BLaER1 treated with 17β-estradiol and CSF1 and Interleukin-3, amounts not matched to agents 10 nM and 100 nM (cell line): ENCODE results near the gene SEC14L5.

Experiments used
- H3K27ac ChIP-seq, 11 experiments: shearing (Covaris generic); formaldehyde crosslinking; 2 replicates each; pipeline ENCODE4 v1.8.1; 2022
- H3K27me3 ChIP-seq, 11 experiments: shearing (Covaris generic); formaldehyde crosslinking; 2 replicates each; pipeline ENCODE4 v1.8.1; 2022
- H3K36me3 ChIP-seq, 11 experiments: shearing (Covaris generic); formaldehyde crosslinking; 2 replicates each; pipeline ENCODE4 v1.8.1; 2022
- H3K4me1 ChIP-seq, 10 experiments: shearing (Covaris generic); formaldehyde crosslinking; 2 replicates each; pipeline ENCODE4 v1.8.1; 2022
- H3K4me2 ChIP-seq, 11 experiments: shearing (Covaris generic); formaldehyde crosslinking; 2 replicates each; pipeline ENCODE4 v1.8.1; 2022
- H3K4me3 ChIP-seq, 10 experiments: shearing (Covaris generic); formaldehyde crosslinking; 2 replicates each; pipeline ENCODE4 v1.8.1; 2022
- H3K9ac ChIP-seq, 11 experiments: shearing (Covaris generic); formaldehyde crosslinking; 2 replicates each; pipeline ENCODE4 v1.8.1; 2022
- H3K9me3 ChIP-seq, 11 experiments: shearing (Covaris generic); formaldehyde crosslinking; replicated peaks in 1 of 11; 2 replicates each; pipeline ENCODE4 v1.8.1; 2022
- H4K20me1 ChIP-seq, 11 experiments: shearing (Covaris generic); formaldehyde crosslinking; 2 replicates each; pipeline ENCODE4 v1.8.1; 2022
- Cebpa-rat ChIP-seq, 11 experiments: shearing (Covaris generic); IDR thresholded peaks; 2 replicates each; pipeline ENCODE4 v1.8.1; 2022

Gene SEC14L5

DNA sequence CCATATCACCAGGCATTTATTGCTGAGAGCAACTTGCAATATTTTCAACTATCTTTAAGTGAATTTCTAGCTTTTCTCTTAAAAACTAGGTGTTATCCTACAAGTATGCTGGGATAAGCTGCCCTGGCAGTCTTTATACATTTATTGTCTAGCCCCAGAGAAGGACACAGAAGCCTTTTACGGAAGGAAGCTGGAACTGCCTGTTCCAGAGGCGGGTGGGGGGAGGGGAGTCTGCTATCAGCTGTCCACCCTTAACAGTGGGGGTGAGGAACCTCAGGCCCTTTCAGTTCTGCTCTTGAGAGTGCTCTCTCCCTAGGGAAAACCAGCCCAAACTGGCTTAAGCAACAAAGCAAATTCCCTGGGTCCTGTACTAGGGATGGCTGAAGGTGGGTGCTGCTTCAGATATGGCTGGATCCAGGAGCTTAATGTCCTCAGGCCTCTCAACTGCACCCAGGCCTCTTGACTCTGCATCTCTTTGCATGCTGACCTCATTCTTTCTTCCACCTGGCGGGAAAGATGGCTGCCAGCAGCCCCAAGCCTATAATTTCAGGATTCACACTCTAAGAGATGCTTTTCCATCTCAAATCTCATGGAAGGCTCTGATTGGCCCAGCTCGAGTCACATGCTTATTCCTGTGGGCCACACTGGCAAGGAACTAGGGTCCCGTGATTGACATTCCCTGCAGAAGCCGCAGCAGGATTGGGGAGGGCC is 59.0 kb downstream of the SEC14L5 start:
- Histone ChIP-seq H3K36me3 (no peaks in the 10 kb centered on the region), H3K27ac (no peak overlapping the region), H4K20me1 (no peaks in the 10 kb centered on the region; a peak in 1 of 22 replicates), H3K4me1 (peaks cover 7 to 17% (median 11%) of the 10 kb centered on the region in 10 experiments; a peak in 17 of 20 replicates), H3K4me3 (no peak overlapping the region), H3K27me3 (no peaks in the 10 kb centered on the region), H3K4me2 (no peak overlapping the region), H3K9ac (no peak overlapping the region), H3K9me3 (no peaks in the 10 kb centered on the region)
- TF ChIP-seq Cebpa-rat (IDR thresholded peaks at IDR 0.05), result no peak

DNA sequence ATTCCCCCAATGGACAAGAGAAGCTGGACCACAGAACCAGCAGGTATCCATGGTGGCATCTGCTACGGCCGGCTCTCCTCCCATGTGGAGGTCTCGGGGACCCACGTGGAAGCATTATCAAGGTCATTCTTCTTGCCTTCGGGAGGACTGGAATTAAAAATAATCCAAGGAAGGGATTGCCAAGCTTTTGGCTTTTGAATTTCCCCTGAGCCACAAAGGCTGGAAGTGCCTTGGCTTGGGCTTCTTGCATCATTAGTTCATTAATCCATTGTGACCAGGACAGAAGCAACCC is 59.5 kb downstream of the SEC14L5 start:
- Histone ChIP-seq H3K9me3 (no peaks in the 10 kb centered on the region), H3K27me3 (no peaks in the 10 kb centered on the region), H3K4me3 (no peak overlapping the region), H3K4me1 (peaks cover 7 to 17% (median 11%) of the 10 kb centered on the region in 10 experiments; a peak in 17 of 20 replicates), H4K20me1 (no peaks in the 10 kb centered on the region; a peak in 1 of 22 replicates), H3K4me2 (no peak overlapping the region), H3K36me3 (no peaks in the 10 kb centered on the region), H3K27ac (no peak overlapping the region), H3K9ac (no peak overlapping the region)
- TF ChIP-seq Cebpa-rat (IDR thresholded peaks at IDR 0.05), result no peak

DNA sequence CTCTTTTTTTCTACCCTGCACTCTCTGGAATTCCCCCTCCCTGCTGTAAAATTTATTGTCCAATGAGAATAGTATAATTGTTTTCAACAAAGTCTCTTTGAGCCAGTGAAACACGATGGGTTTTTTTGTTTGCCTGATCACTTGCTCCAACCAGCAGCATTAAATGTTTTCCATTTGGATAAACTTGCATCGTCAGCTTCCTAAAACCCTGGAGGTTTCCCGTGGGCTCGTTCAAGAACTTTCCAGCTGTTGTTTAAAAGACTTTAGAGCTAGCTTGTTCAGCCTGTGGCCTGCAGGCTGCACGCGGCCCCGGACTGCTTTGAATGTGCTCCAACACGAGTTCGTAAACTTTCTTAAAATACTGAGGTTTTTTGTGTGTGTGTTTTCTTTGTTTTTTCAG is 60.7 kb downstream of the SEC14L5 start:
- H3K9me3 ChIP-seq, result no peaks in the 10 kb centered on the region
- H3K27ac ChIP-seq, result no peak overlapping the region
- H3K4me1 ChIP-seq, result peaks cover 7 to 17% (median 11%) of the 10 kb centered on the region in 10 experiments; a peak in 17 of 20 replicates
- H4K20me1 ChIP-seq, result peaks cover 0 to 9% (median 0%) of the 10 kb centered on the region in 11 experiments; a peak in 3 of 22 replicates
- H3K9ac ChIP-seq, result no peak overlapping the region
- H3K27me3 ChIP-seq, result no peaks in the 10 kb centered on the region
- TF ChIP-seq Cebpa-rat (IDR thresholded peaks at IDR 0.05), result no peak
- no peaks in the 10 kb centered on the region for H3K36me3 ChIP-seq
- no peak overlapping the region for H3K4me3 ChIP-seq
- H3K4me2 ChIP-seq, result no peak overlapping the region

DNA sequence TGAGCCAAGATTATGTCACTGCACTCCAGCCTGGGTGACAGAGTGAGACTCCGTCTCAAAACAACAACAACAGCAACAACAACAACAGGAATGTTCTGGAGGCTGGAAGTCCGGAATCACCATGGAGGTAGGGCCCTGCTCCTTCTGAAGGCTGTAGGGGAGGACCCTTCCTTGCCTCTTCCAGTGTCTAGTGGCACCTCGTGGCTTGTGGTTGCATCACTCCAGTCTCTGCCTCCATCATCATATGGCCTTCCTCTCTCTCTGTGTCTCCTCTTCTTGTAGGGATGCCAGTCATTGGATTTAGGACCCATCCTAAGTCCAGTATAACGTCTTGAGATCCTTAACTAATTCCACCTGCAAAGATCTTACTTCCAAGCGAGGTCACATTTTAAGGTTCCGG is 61.6 kb downstream of the SEC14L5 start:
- H3K27ac ChIP-seq, result no peak overlapping the region
- H3K4me2 ChIP-seq, result 0 out of 22 replicates have a peak overlapping the region, but pooled peaks of 1 of the 11 experiments have one; percentile 68
- H3K27me3 ChIP-seq, result no peaks in the 10 kb centered on the region
- H3K9ac ChIP-seq, result no peak overlapping the region
- no peak for TF ChIP-seq Cebpa-rat (IDR thresholded peaks at IDR 0.05)
- no peak overlapping the region for H3K4me3 ChIP-seq
- no peaks in the 10 kb centered on the region for H3K9me3 ChIP-seq
- peaks cover 0 to 19% (median 0%) of the 10 kb centered on the region in 11 experiments; a peak in 6 of 22 replicates for H4K20me1 ChIP-seq
- H3K4me1 ChIP-seq, result peaks cover 7 to 17% (median 11%) of the 10 kb centered on the region in 10 experiments; a peak in 17 of 20 replicates
- peaks cover 0 to 7% (median 0%) of the 10 kb centered on the region in 11 experiments; a peak in 10 of 22 replicates for H3K36me3 ChIP-seq

DNA sequence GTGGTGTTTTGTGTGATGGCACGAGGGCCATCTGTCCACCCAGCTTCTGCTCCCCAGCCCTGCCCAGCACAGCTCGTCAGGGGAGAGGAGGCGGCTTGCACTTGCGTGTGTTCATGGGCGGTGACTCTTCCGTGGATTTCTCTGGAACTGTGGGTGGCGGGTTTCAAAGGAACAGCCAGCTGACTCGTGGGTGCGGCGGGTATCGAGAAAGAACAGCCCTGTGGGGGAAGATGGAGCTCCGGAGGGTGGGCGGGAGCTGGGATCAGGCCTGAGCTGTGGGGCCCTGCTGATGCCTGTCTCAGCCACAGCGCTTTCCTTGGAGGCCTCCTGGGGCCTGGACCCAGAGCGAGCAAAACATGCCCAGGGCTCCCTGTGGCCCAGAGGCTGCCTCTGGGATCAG is 62.4 kb downstream of the SEC14L5 start:
- peaks cover 0 to 26% (median 7%) of the 10 kb centered on the region in 11 experiments; a peak in 8 of 22 replicates for H4K20me1 ChIP-seq
- H3K9ac ChIP-seq, result peak overlapping the region in 1 of 11 experiments; percentile 18; a peak in 1 of 22 replicates
- no peak for TF ChIP-seq Cebpa-rat (IDR thresholded peaks at IDR 0.05)
- no peaks in the 10 kb centered on the region for H3K9me3 ChIP-seq
- H3K4me2 ChIP-seq, result peak overlapping the region in 10 of 11 experiments; percentile 9 to 68 (median 50); a peak in 17 of 22 replicates
- H3K27me3 ChIP-seq, result no peaks in the 10 kb centered on the region
- no peak overlapping the region for H3K4me3 ChIP-seq
- H3K36me3 ChIP-seq, result peaks cover 0 to 15% (median 5%) of the 10 kb centered on the region in 11 experiments; a peak in 10 of 22 replicates
- H3K4me1 ChIP-seq, result peaks cover 7 to 17% (median 11%) of the 10 kb centered on the region in 10 experiments; a peak in 17 of 20 replicates
- H3K27ac ChIP-seq, result no peak overlapping the region

DNA sequence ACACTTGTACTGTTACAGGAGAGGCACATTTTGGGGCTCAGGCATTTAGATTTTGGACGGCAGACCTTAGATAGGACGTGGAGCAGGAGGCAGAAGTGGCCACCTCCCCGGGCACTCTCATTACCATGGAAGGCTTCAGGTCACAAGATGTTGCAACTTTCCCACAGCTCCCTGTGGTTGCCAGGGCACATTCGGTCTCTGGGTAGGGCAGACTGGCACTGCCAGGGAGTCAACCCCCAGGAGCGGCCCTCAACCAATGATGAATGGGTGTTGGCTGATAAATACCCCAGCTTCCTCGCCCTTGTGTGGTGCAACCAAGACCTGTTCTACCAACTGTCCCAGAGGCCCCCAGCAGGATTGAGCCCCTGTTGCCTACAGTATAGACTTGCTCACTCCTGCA is 64.4 kb downstream of the SEC14L5 start:
- Histone ChIP-seq H3K9me3 (no peaks in the 10 kb centered on the region), H4K20me1 (peaks cover 0 to 36% (median 7%) of the 10 kb centered on the region in 11 experiments; a peak in 7 of 22 replicates), H3K4me2 (no peak overlapping the region), H3K27ac (no peak overlapping the region), H3K4me3 (no peak overlapping the region), H3K36me3 (peaks cover 0 to 32% (median 13%) of the 10 kb centered on the region in 11 experiments; a peak in 12 of 22 replicates), H3K27me3 (no peaks in the 10 kb centered on the region), H3K9ac (no peak overlapping the region), H3K4me1 (peaks cover 7 to 13% (median 11%) of the 10 kb centered on the region in 10 experiments; a peak in 17 of 20 replicates)
- no peak for TF ChIP-seq Cebpa-rat (IDR thresholded peaks at IDR 0.05)

DNA sequence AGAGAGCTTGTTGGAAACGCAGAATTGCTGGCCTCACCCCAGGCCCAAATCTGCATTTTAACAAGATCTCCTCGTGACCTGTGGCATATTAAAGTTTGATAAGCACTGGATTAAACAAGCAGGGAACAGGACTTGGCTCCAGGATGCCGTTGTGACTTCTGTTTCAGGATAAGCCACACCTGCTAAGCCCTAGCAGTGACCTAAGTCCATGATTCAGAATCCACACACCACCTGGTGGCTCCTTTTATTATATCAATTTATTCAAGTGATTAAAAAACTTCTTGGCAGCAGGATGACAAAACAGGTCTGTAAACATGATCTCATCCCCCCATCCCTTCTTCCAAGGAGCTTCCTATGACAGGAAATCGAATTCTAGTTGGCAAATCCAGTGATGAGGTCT is 66.5 kb downstream of the SEC14L5 start:
- Histone ChIP-seq H4K20me1 (peaks cover 0 to 56% (median 7%) of the 10 kb centered on the region in 11 experiments; a peak in 10 of 22 replicates), H3K4me3 (no peak overlapping the region), H3K27ac (no peak overlapping the region), H3K4me1 (peaks cover 7 to 13% (median 11%) of the 10 kb centered on the region in 10 experiments; a peak in 17 of 20 replicates), H3K4me2 (no peak overlapping the region), H3K27me3 (no peaks in the 10 kb centered on the region), H3K36me3 (peaks cover 0 to 53% (median 29%) of the 10 kb centered on the region in 11 experiments; a peak in 15 of 22 replicates), H3K9me3 (no peaks in the 10 kb centered on the region), H3K9ac (no peak overlapping the region)
- TF ChIP-seq Cebpa-rat (IDR thresholded peaks at IDR 0.05), result no peak

DNA sequence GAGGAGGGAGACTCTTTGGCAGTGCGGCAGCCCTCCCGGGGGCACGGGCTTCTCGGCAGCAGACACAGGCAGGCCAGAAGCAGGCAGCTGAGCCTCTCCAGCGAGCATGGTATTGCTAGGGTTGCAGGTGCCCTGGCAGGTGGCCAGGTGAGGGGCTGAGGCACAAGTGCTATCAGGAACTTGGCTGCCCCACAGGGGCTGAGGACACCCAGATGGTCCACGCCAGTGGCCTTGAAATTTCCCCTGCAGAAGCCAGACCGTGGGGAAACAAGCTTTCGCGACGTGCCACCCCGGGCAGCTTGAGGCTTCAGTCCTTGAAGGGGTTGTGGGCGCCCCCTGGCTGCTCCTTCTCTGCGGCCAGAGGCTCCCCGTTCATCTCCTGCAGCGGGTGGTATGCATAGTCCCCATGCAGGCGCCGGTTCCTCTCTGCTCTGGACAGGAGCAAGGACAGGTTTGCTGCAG is 67.1 kb downstream of the SEC14L5 start:
- no peak overlapping the region for H3K9ac ChIP-seq
- no peak overlapping the region for H3K4me2 ChIP-seq
- H3K36me3 ChIP-seq, result peaks cover 0 to 59% (median 29%) of the 10 kb centered on the region in 11 experiments; a peak in 15 of 22 replicates
- H3K27ac ChIP-seq, result no peak overlapping the region
- H4K20me1 ChIP-seq, result peaks cover 0 to 61% (median 7%) of the 10 kb centered on the region in 11 experiments; a peak in 10 of 22 replicates
- no peak overlapping the region for H3K4me3 ChIP-seq
- TF ChIP-seq Cebpa-rat (IDR thresholded peaks at IDR 0.05), result no peak
- peaks cover 7 to 12% (median 10%) of the 10 kb centered on the region in 10 experiments; a peak in 17 of 20 replicates for H3K4me1 ChIP-seq
- no peaks in the 10 kb centered on the region for H3K27me3 ChIP-seq
- no peaks in the 10 kb centered on the region for H3K9me3 ChIP-seq

DNA sequence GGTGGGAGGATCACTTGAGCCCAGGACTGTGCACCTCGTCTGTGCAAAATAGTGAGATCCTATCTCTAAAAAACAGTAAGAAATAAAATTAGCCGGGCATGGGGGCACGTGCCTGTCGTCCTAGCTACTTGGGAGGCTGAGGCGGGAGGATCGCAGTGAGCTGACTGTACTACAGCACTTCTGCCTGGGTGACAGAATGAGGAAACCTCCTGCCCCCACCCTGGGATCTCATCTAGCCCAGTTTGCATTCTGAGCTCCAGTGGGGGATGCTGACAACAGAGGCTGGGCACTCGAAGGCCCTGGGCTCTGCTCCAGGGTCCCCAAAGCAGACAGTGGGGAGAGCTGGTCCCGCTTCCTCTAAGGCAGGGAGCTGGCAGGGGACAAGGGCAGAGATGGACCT is 68.5 kb downstream of the SEC14L5 start:
- peaks cover 0 to 74% (median 7%) of the 10 kb centered on the region in 11 experiments; a peak in 10 of 22 replicates for H4K20me1 ChIP-seq
- H3K4me3 ChIP-seq, result no peak overlapping the region
- no peak for TF ChIP-seq Cebpa-rat (IDR thresholded peaks at IDR 0.05)
- H3K27me3 ChIP-seq, result no peaks in the 10 kb centered on the region
- H3K9ac ChIP-seq, result no peak overlapping the region; a peak in 1 of 22 replicates
- no peaks in the 10 kb centered on the region for H3K9me3 ChIP-seq
- no peak overlapping the region for H3K27ac ChIP-seq
- no peak overlapping the region for H3K4me2 ChIP-seq
- peaks cover 0 to 15% (median 0%) of the 10 kb centered on the region in 10 experiments; a peak in 6 of 20 replicates for H3K4me1 ChIP-seq
- H3K36me3 ChIP-seq, result peaks cover 0 to 72% (median 31%) of the 10 kb centered on the region in 11 experiments; a peak in 15 of 22 replicates
